ENCODE results near the gene GRIN3B. TPM values are rescaled to one million over a fixed set of nuclear protein-coding genes. Genes with fewer than 3 reads are reported as not detected.

The GRIN3B gene
- total and polyA plus RNA-seq, 2 donors (not counting 1 experiment from before 2014, with no cell fraction given), result 0.10 to 0.42 TPM

DNA sequence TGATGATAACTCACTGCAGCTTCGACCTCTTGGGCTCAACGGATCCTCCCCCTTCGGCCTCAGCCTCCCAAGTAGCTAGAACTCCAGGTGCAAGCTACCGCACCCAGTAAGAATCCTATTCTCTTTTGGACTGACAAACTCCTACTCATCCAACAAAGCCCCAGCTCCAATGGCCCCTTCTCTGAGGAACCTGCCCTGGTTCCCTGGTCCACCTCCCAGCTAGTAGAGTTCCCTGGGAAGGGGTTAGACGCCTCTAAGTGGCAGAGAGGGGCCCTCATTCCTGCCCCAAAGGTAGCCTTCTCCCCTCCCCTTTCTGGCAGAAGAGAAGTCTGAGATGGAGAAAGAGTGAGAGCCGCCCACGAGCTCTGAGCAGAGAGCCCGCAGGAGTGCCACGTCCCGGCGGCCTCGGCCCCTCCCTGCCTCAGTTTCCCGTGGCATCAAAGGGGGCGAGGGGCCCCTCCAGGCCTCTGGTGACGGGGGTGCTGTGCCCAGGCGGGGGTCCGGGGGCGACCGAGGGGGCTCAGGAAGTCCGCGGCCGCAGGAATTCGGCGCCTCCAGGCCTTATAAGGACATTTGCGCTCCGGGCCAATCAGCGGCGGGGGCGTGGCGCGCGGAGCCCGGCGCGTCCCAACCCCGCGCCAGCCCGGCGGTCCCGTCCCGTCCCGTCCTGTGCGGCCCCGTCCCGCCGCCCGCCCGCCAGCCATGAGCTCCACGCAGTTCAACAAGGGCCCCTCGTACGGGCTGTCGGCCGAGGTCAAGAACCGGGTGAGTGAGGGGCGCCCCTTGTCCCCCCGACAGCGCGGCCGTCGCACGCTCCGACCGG lies 26.0 kb downstream of the GRIN3B start, which contains the start of gene CNN2:
Gene CNN2, plus strand, starts transcription at position 649 of the 823 bp plus-strand sequence. Its CDS starts 54 bp downstream, at position 703.
- Mint-ChIP-seq H3K27me3 (no peaks in the 10 kb centered on the region), H3K4me1 (peaks cover 30% of the 10 kb centered on the region), H3K4me3 (peak within 1 kb of the TSS; percentile 94), H3K27ac (peak within 1 kb of the TSS; percentile 91), H3K9me3 (ENCODE audit: insufficient read depth) (no peaks in the 10 kb centered on the region)
- peaks cover 0 to 16% of the 10 kb centered on the region in 2 experiments for H3K36me3 ChIP-seq (replicated peaks in 1 of 2; ENCODE audit: control extremely low read depth in 1 of 2, control insufficient read depth in 1 of 2, extremely low read depth in 1 of 2, insufficient read depth in 2 of 2, low read length in 1 of 2)
- H3K4me2 ChIP-seq (replicated peaks; ENCODE audit: low read depth, low read length, poor library complexity, severe bottlenecking), result peak within 1 kb of the TSS; percentile 91
- peak; percentile 81 for DNase-seq
- ChIA-PET POLR2A (interaction anchor here (0.6 to 6.9 kb wide), 15 partner anchors 8 to 218 kb away, joined by 3 to 91 read pairs (median 5); partner anchors contain the start of genes ABCA7, ARHGAP45 and WDR18), CTCF (interaction anchor here (1.2 to 3.9 kb wide), 11 partner anchors 9 to 218 kb away, joined by 3 to 16 read pairs (median 9); partner anchors contain the start of genes ABCA7 and ARHGAP45)
- H3K27me3 ChIP-seq (replicated peaks in 1 of 4; ENCODE audit: control extremely low read depth in 1 of 4, control insufficient read depth in 3 of 4, insufficient read depth in 4 of 4, low read length in 3 of 4), result no peaks in the 10 kb centered on the region
- H3K4me3 ChIP-seq (ENCODE audit: control extremely low read depth in 1 of 5, extremely low read depth in 1 of 5, insufficient read depth in 1 of 5, low read depth in 2 of 5, low read length in 4 of 5), result peak within 1 kb of the TSS; percentile 60 to 99 (median 87)
- H3K27ac ChIP-seq (ENCODE audit: low read length in 2 of 2), result peak within 1 kb of the TSS; percentile 74 to 85
- H3K79me2 ChIP-seq (ENCODE audit: control insufficient read depth, insufficient read depth, low read length), result peaks cover 50% of the 10 kb centered on the region
- intact Hi-C loops (cut with micrococcal nuclease), result loop anchor here (10.0 kb wide), 1 partner anchor 219 kb away; the partner anchor contains the start of genes ATP5F1D and MIDN
- peak within 1 kb of the TSS; percentile 78 for H2AFZ ChIP-seq (ENCODE audit: insufficient read depth, low read depth, low read length, poor library complexity, severe bottlenecking)
- H3K4me1 ChIP-seq (ENCODE audit: control insufficient read depth in 2 of 2, insufficient read depth in 2 of 2, low read length in 2 of 2), result peaks cover 16 to 40% of the 10 kb centered on the region in 2 donors
- peak; percentile 57 for ATAC-seq (ENCODE audit: low read depth)
- peaks cover 45% of the 10 kb centered on the region for H4K20me1 ChIP-seq (ENCODE audit: control insufficient read depth, insufficient read depth, low read length, poor library complexity, severe bottlenecking)
- TF ChIP-seq, protein P1, sequence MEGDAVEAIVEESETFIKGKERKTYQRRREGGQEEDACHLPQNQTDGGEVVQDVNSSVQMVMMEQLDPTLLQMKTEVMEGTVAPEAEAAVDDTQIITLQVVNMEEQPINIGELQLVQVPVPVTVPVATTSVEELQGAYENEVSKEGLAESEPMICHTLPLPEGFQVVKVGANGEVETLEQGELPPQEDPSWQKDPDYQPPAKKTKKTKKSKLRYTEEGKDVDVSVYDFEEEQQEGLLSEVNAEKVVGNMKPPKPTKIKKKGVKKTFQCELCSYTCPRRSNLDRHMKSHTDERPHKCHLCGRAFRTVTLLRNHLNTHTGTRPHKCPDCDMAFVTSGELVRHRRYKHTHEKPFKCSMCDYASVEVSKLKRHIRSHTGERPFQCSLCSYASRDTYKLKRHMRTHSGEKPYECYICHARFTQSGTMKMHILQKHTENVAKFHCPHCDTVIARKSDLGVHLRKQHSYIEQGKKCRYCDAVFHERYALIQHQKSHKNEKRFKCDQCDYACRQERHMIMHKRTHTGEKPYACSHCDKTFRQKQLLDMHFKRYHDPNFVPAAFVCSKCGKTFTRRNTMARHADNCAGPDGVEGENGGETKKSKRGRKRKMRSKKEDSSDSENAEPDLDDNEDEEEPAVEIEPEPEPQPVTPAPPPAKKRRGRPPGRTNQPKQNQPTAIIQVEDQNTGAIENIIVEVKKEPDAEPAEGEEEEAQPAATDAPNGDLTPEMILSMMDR (IDR thresholded peaks at IDR 0.05), result no peak
- no peak for TF ChIP-seq EZH2 (IDR thresholded peaks at IDR 0.05; ENCODE audit: borderline replicate concordance, insufficient read depth, low read depth, low read length, poor library complexity, severe bottlenecking)
- H3K9me3 ChIP-seq (ENCODE audit: control extremely low read depth in 1 of 3, control insufficient read depth in 2 of 3, insufficient read depth in 1 of 3, low read length in 2 of 3), result no peaks in the 10 kb centered on the region
- peak within 1 kb of the TSS; percentile 87 for H3K9ac ChIP-seq (ENCODE audit: low read length)
- 5% methylated on average over 62 of the region's 63 CpGs for WGBS (ENCODE audit: insufficient coverage)

Measured in B cell (primary cell).